ENCODE results near the gene UMODL1.

Gene UMODL1

GRCh38 chr21:42066521-42066920 lies 4.6 kb upstream of the UMODL1 start:
- Histone ChIP-seq H3K36me3 (ENCODE audit: control insufficient read depth, insufficient read depth, low read length) (no peaks in the 10 kb centered on the region), H3K27ac (no peak overlapping the region), H3K9me3 (ENCODE audit: control insufficient read depth, low read length) (no peaks in the 10 kb centered on the region), H3K27me3 (ENCODE audit: control insufficient read depth, insufficient read depth, low read length) (no peaks in the 10 kb centered on the region), H3K4me3 (ENCODE audit: low read depth, low read length) (no peak overlapping the region), H2AFZ (no peak overlapping the region), H3K79me2 (no peaks in the 10 kb centered on the region), H3K4me1 (no peaks in the 10 kb centered on the region), H3K4me2 (ENCODE audit: low read length) (no peak overlapping the region), H3K9ac (no peak overlapping the region)
- TF ChIP-seq CTCF (IDR thresholded peaks at IDR 0.05), result no peak

GRCh38 chr21:42067531-42068255 lies 3.4 kb upstream of the UMODL1 start:
- H3K9ac ChIP-seq, result no peak overlapping the region
- no peaks in the 10 kb centered on the region for H3K36me3 ChIP-seq (ENCODE audit: control insufficient read depth, insufficient read depth, low read length)
- no peak overlapping the region for H3K27ac ChIP-seq
- H3K4me3 ChIP-seq (ENCODE audit: low read depth, low read length), result no peak overlapping the region
- no peak for TF ChIP-seq CTCF (IDR thresholded peaks at IDR 0.05)
- no peaks in the 10 kb centered on the region for H3K4me1 ChIP-seq
- H3K79me2 ChIP-seq, result no peaks in the 10 kb centered on the region
- no peak overlapping the region for H2AFZ ChIP-seq
- no peak overlapping the region for H3K4me2 ChIP-seq (ENCODE audit: low read length)
- no peaks in the 10 kb centered on the region for H3K9me3 ChIP-seq (ENCODE audit: control insufficient read depth, low read length)
- H3K27me3 ChIP-seq (ENCODE audit: control insufficient read depth, insufficient read depth, low read length), result no peaks in the 10 kb centered on the region

GRCh38 chr21:42068256-42068545 lies 2.9 kb upstream of the UMODL1 start:
- no peak for TF ChIP-seq CTCF (IDR thresholded peaks at IDR 0.05)
- no peaks in the 10 kb centered on the region for H3K79me2 ChIP-seq
- no peak overlapping the region for H3K4me3 ChIP-seq (ENCODE audit: low read depth, low read length)
- no peak overlapping the region for H2AFZ ChIP-seq
- H3K9me3 ChIP-seq (ENCODE audit: control insufficient read depth, low read length), result no peaks in the 10 kb centered on the region
- no peaks in the 10 kb centered on the region for H3K36me3 ChIP-seq (ENCODE audit: control insufficient read depth, insufficient read depth, low read length)
- no peak overlapping the region for H3K27ac ChIP-seq
- H3K27me3 ChIP-seq (ENCODE audit: control insufficient read depth, insufficient read depth, low read length), result no peaks in the 10 kb centered on the region
- no peak overlapping the region for H3K4me2 ChIP-seq (ENCODE audit: low read length)
- no peak overlapping the region for H3K9ac ChIP-seq
- H3K4me1 ChIP-seq, result no peaks in the 10 kb centered on the region

- no peaks in the 10 kb centered on the region for H3K36me3 ChIP-seq (ENCODE audit: control insufficient read depth, insufficient read depth, low read length)
- H2AFZ ChIP-seq, result no peak overlapping the region
- H3K9me3 ChIP-seq (ENCODE audit: control insufficient read depth, low read length), result no peaks in the 10 kb centered on the region
- H3K27ac ChIP-seq, result no peak overlapping the region
- H3K9ac ChIP-seq, result no peak overlapping the region
- no peaks in the 10 kb centered on the region for H3K4me1 ChIP-seq
- TF ChIP-seq CTCF (IDR thresholded peaks at IDR 0.05), result no peak
- no peaks in the 10 kb centered on the region for H3K27me3 ChIP-seq (ENCODE audit: control insufficient read depth, insufficient read depth, low read length)
- no peaks in the 10 kb centered on the region for H3K79me2 ChIP-seq
- no peak overlapping the region for H3K4me3 ChIP-seq (ENCODE audit: low read depth, low read length)
- no peak overlapping the region for H3K4me2 ChIP-seq (ENCODE audit: low read length)
These were observed 2.5 kb upstream of the UMODL1 start for GRCh38 chr21:42068592-42068991.

GRCh38 chr21:42069327-42069726 lies 1.8 kb upstream of the UMODL1 start:
- H2AFZ ChIP-seq, result no peak overlapping the region
- no peaks in the 10 kb centered on the region for H3K27me3 ChIP-seq (ENCODE audit: control insufficient read depth, insufficient read depth, low read length)
- H3K36me3 ChIP-seq (ENCODE audit: control insufficient read depth, insufficient read depth, low read length), result no peaks in the 10 kb centered on the region
- no peak overlapping the region for H3K9ac ChIP-seq
- H3K4me3 ChIP-seq (ENCODE audit: low read depth, low read length), result no peak overlapping the region
- no peaks in the 10 kb centered on the region for H3K4me1 ChIP-seq
- no peaks in the 10 kb centered on the region for H3K79me2 ChIP-seq
- no peaks in the 10 kb centered on the region for H3K9me3 ChIP-seq (ENCODE audit: control insufficient read depth, low read length)
- H3K27ac ChIP-seq, result no peak overlapping the region
- TF ChIP-seq CTCF (IDR thresholded peaks at IDR 0.05), result no peak
- no peak overlapping the region for H3K4me2 ChIP-seq (ENCODE audit: low read length)

Measured in parathyroid adenoma (tissue), 2 donors.